Measurements from ENCODE around the gene ALG9. TPM values are rescaled to one million over a fixed set of nuclear protein-coding genes. Genes with fewer than 3 reads are reported as not detected.

Gene ALG9
- total RNA-seq, 1 experiment from 2014 or later = 45.9 TPM

- no peak for DNase-seq (ENCODE audit: low spot score)
Measured at GRCh38 chr11:111836162-111836561, 35.2 kb downstream of the ALG9 start.

GRCh38 chr11:111835665-111836064 is 35.7 kb downstream of the ALG9 start:
- no peak for DNase-seq (ENCODE audit: low spot score)

- DNase-seq (ENCODE audit: low spot score) = no peak
Measured at GRCh38 chr11:111834432-111835163, 36.8 kb downstream of the ALG9 start.

GRCh38 chr11:111833524-111833923 is 37.9 kb downstream of the ALG9 start:
- no peak for DNase-seq (ENCODE audit: low spot score)

- no peak for DNase-seq (ENCODE audit: low spot score)
Measured at GRCh38 chr11:111829185-111829968, 42.0 kb downstream of the ALG9 start.

- DNase-seq (ENCODE audit: low spot score) = no peak
Measured at GRCh38 chr11:111826322-111826950, 44.9 kb downstream of the ALG9 start.

- no peak for DNase-seq (ENCODE audit: low spot score)
Measured at GRCh38 chr11:111823629-111824028, 47.8 kb downstream of the ALG9 start.

- DNase-seq (ENCODE audit: low spot score) = no peak
Measured at GRCh38 chr11:111823131-111823530, 48.2 kb downstream of the ALG9 start.

GRCh38 chr11:111819829-111820237 is 51.5 kb downstream of the ALG9 start:
- no peak for DNase-seq (ENCODE audit: low spot score)

- DNase-seq (ENCODE audit: low spot score) = no peak
Measured at GRCh38 chr11:111819161-111819828, 52.1 kb downstream of the ALG9 start.

- DNase-seq (ENCODE audit: low spot score) = no peak
Measured at GRCh38 chr11:111815489-111815888, 55.9 kb downstream of the ALG9 start.

- no peak for DNase-seq (ENCODE audit: low spot score)
Measured at GRCh38 chr11:111814557-111815320, 56.6 kb downstream of the ALG9 start.

GRCh38 chr11:111814106-111814505 is 57.3 kb downstream of the ALG9 start:
- DNase-seq (ENCODE audit: low spot score) = no peak

- DNase-seq (ENCODE audit: low spot score) = no peak
Measured at GRCh38 chr11:111812211-111812610, 59.2 kb downstream of the ALG9 start.

GRCh38 chr11:111811445-111811844 is 59.9 kb downstream of the ALG9 start:
- DNase-seq (ENCODE audit: low spot score) = no peak

GRCh38 chr11:111808834-111809233 is 62.5 kb downstream of the ALG9 start:
- DNase-seq (ENCODE audit: low spot score) = no peak

- DNase-seq (ENCODE audit: low spot score) = no peak
Measured at GRCh38 chr11:111808063-111808588, 63.3 kb downstream of the ALG9 start.

- DNase-seq (ENCODE audit: low spot score) = no peak
Measured at GRCh38 chr11:111807076-111807475, 64.3 kb downstream of the ALG9 start.

GRCh38 chr11:111801135-111801534 is 70.2 kb downstream of the ALG9 start:
- no peak for DNase-seq (ENCODE audit: low spot score)

- no peak for DNase-seq (ENCODE audit: low spot score)
Measured at GRCh38 chr11:111798279-111798678, 73.1 kb downstream of the ALG9 start.

GRCh38 chr11:111797145-111797581 is 74.2 kb downstream of the ALG9 start:
- peak; percentile 12 for DNase-seq (ENCODE audit: low spot score)
